SKM-1 (cell line): Measurements from ENCODE around the gene ATP2A2.

Source experiments
- DNase-seq: peaks from one replicate; lab custom pipeline; 2025; ENCODE audit not compliant: unreplicated experiment; lab: John Stamatoyannopoulos, UW

Gene ATP2A2

DNA sequence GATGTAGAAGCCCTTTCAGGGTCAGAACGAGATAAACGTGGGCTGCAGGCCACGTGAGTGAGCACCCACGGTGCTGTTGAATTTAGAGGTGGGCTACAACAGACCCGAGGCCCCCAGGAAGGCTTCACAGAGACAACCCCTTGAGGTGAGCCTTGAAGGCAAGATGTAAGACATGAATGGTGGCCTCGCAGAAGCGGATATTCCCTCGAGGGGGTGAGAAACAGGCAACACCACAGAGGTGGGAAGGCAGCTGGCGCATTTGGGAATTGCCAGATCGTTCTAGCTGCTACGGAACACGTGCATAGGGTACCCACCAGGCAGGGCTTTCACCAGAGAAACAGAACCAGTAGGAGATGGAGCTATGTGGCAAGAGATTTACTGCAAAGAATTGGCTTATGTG is 22.6 kb upstream of the ATP2A2 start:
- no peak for DNase-seq

DNA sequence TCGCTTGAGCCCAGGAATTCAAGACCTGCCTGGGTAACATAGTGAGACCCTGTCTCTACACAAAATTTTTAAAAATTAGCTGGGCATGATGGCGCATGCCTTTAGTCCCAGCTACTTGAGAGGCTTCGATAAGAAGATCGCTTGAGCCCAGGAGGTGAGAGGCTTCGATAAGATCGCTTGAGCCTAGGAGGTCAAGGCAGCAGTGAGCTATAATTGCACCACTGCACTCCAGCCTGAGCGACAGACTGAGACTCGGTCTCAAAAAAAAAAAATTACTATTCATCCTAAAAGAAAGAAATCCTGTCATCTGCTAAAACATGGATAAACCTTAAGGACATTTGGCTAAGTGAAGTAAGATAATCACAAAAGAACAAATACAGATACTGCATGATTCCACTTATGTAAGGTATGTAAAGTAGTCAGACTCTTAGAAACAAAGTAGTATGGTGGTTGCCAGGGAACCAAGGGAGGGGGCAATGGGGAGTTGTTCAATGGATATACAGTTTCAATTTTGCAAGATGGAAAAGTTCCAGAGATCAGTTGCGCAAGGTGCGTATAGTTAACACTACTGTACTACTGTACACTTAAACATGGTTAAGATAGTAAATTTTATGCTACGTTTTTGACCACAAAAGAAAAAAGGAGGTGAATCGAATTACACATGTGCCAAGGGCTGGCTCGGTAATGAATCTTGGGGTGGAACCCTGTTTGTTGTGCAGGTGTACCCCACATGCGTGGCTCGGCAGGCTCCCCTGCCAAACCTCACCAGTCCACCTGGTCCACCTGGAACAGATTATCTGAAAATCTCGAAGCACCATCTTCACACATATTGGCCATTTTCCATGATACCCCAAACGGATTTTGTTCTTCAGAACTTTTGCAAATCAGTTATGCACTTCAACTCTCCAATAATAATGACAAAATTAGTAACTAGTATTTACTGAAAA is 18.3 kb upstream of the ATP2A2 start:
- no peak for DNase-seq

DNA sequence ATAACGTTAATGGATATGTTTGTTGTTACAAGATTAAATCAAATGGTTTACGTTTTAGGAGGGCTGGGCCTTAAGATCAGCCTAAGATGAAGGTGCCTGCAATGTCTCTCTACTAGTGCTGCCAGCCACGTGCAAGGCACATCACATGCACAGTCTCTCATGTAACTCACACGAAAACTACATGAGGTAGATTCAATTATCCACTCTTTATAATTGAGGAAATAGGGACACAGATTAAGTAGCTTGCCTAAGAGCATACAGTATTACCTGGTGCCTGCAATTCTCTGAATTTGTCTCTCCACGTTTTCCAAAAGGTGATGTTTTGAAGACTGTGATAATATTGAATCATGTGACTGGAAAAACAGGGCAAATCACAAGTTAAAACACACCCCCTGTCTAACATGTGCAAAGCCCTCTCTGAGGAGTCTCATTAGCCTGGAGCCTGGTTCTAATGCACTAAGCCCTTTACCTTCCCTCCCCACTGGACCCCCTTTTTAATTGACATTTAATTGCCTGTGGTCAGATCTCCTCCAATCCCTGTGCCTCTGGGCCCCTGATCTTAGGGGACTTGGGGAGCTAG is 14.6 kb upstream of the ATP2A2 start:
- DNase-seq: no peak

DNA sequence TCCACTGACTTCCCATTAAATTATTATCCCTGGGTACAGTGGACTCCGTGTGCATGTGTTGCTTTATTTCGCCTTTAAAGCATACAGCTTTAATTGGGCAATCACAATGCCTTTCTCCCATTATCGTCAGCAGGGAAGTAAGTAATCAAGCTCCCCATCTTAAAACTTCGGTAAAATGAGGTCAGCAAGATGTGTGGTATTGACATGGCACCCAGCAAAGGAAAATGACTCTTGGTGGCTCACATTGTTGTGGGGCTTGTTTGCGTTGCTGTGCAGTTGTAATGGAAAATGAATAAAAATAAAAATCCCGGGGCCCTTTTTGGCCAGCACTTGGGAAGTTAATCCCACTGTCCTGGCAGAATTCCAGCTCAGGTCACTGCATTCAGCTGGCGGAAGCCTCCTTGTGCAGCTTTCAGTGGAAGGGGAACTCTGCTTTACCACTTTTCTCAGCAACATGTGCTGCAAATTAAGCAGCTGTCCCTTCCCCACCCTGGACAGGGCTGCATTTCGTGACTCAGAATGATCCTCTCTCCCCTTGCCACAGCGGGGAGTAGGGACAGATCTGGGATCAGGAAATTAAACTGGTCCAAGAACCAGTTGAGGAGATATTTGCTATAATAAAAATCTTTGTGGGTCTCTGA is 13.9 kb upstream of the ATP2A2 start:
- no peak for DNase-seq

DNA sequence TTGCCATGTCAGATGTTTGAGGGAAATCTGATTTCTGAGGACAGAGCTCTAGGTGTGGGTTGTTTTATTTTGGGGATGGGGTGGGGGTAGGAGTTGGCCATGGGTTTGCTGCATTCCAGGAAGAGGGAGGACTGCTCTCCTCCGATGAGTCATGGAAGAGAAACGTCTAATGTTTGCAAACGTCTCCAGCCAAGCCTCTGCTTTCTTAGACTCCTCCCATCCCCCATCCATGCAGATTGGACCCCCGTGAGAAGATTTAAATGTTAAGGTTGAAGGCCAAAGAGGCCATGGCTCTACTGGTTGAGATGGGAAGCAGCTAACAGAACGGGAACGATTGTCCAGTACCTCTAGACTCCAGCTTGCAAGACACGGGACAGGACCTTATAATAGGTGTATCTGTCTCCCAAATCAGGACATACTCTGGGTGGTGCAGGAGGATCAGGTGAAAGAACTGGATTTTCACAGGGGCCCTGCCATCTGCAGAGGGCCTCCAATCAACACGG is 11.4 kb upstream of the ATP2A2 start:
- DNase-seq: no peak

DNA sequence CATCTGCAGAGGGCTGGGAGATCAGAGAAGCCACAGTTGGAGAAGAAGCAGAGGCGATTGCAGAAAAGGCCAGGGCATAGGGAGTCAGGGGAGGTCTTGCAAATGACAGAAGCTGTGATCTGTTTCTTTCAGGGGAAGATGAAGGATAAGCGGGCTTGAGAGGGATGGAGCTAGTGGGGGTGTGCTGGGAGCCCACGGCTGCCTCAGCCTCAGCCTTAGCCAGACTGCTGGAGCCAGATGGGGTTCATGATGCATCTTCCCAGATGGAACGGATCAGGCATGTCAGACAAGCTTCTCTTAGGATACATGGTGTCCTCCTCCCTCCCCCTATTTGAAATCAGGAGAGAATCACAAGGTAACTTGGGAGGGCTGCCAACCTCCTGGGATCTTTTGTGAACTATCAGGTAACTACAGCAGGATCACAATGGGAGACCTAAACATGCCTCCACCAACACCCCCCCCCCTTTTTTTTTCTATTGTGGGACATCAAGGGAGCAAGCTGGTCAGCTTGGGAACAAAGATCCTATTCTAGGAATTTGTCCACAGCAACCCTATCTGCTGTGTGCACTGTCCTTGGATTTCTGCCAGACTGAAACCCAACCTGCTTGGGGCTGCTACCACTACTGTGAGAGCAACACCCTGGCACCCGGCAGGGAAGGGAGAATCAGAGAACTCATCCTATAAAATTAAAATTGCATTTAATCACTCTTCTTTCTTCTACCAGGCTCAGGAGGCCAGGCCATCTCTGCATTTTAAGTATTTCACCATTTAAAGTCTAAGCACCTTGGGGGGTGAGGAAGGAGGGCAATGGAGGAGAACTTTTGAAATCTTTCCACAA is 10.7 kb upstream of the ATP2A2 start:
- DNase-seq: no peak

DNA sequence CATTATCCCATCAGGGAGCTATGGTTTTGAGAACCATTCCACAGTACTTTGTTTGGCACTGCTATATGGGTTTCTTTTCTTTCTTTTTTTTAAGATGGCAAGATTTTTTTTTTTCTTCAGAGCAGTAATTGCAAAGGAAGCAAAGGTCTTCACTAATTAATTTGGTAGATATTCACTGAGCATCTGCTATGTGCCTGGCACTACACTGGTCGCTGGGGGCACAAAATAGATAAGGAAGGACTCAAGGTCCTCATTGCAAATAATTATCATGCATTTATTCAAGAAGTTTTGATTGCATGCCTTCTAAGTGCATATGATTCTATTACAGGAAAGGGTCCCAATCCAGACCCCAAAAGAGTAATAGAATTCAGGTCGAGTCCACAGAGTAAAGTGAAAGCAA is 10.0 kb upstream of the ATP2A2 start:
- no peak for DNase-seq

DNA sequence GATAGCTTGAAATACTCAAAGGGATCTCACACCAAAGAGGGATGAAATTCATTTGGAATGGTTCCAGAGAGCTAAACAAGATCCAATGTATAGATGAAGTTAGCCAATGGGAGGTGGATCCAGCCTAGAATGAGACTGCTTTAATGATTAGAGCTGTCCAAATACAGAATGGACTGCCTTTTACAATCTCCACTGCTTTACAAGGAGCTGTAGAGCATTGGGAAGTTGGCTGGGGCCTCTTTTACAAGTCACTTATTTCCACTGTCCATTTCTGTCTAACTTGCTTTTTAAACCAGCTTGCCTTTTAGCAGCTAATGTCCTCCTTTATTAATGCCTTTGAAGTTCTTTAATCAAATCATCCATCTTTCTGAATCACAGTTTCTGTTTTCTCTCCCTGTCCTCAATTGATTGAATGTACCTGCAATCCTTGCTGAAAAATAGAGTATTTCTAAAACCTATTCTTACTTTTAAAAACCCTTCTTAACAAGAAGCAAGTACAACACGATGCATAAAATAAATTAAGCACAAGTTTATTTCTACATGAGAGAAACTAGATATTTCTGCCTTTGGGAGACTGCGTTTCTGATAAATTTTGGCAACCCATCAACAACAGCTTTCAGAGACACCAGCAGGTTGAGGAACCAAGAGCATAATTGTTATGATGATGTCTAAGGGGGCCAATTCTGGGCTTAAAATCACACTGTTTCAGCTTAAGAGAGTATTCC is 3.4 kb upstream of the ATP2A2 start:
- no peak for DNase-seq

DNA sequence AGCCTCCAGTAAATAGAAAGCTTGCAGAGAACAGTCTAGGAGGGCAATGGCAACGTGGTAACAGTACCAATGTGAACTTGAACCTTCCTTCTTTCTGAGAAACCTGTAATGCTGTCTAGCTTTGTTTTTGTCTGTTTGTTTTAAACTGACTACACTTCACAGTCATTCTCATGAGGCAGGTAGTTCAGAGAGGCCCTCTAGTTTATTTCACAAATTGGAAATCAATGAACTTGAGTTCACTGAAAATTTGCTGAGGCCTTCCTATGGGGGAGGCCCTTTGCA is 2.9 kb upstream of the ATP2A2 start:
- DNase-seq: no peak

DNA sequence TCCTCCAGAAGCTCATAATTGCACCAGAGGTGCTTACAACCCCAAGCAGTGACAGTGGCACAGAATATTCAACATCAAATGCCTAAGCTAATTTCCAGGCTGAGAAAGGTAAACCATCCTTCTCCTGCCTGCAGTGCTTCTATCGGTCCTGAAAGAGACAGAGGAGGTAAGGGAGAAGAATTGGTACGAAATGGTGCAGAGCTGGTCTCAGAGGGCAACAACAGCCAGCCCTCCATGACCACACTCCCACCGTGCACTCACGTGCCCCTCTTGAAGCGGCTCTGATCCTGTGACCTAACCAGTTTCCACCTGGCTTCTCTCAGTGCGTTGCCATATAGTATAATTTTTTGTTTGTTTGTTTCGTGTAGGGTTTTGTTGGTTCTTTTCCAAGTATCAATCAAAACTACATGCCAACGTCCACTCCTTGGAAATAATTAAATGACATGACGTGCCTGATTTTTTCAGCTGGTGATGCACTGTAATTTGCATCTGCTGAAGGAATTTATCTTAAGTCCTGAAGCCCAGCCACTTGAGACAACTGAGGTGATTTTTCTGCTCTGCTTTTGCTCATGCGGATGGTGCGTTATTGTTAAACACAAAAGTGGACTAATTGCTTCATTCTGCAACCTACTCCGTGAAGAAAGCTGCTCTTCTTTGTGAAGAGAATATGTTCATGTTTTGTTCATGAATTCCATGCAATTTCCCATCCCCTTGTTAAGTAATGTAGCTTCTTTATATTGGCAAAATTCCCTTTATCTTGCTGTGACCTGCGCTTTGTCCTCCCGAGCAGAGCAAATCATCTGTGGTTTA is 1.3 kb upstream of the ATP2A2 start:
- DNase-seq: no peak

DNA sequence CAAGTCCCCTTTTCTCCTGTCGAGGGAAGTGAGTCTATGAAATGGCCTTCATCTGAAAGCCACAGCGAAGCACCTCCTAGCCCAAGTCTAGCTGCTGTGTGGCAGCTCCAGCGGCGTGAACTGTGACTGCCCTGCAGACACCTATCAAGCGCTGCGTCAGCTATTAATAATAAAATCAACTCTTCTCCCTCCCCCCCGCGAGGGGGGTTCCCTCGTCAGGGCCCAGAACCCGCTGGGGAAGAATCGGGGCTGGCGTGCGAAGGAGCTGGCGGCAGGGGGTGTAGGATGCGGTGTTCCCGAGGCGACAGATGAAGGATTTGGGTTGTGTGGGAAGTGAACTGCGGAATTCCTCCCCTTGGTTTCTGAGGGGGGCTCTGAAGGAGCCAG is 662 bp upstream of the ATP2A2 start:
- no peak for DNase-seq

DNA sequence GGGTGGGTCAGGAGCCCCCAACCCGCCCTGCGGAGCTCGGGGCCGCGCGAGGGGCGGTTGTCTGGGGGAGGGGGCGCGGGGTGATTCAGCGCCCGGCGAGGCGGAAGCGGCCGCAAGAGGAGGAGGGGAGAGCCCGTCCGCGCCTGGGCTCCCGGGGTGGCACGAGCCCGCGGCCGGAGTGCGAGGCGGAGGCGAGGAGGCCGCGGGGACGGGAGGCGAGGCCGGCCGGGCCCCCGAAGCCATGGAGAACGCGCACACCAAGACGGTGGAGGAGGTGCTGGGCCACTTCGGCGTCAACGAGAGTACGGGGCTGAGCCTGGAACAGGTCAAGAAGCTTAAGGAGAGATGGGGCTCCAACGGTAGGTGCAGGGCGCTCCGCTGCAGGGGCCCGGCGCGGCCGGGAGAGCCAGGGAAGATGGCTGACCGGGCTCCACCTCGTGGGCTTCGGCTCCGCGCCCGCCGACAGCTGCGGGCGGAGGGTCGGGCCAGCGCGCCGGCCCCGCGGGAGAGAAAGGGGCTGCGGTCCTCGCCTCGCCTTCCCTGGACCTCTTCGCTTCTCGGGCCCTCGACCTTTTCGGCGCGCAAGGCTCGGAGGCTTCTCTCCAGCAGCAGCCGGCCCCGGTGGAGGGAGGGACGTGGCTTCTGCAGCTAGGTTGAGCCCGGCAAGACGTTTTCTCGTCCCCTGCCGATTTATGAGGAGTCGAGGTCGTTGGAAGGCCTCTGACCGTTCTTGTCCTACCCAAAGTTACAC is 677 bp downstream of the ATP2A2 start:
- no peak for DNase-seq

DNA sequence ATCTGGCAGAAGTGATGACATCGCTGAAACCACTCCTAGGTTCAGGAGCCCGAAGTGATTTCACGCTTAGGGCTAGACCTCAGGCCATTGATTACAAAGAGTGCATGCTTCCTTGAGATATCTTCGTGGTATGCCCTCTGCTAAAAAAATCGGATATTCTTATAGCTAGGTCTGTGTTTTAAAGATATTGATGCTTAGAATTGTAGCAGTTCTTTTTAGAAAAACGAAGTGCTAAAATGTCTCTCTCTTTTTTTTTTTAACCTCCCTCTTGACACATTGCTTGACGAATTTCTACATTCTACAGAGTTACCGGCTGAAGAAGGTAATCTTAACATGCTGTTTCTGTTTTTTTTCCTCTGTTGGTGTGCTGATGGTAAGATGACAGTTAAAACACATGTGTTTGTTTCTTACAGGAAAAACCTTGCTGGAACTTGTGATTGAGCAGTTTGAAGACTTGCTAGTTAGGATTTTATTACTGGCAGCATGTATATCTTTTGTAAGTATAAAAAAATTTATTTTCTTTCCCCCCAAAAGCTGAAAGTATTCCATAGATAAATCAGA is 1.3 kb downstream of the ATP2A2 start:
- DNase-seq: peak; percentile 2

DNA sequence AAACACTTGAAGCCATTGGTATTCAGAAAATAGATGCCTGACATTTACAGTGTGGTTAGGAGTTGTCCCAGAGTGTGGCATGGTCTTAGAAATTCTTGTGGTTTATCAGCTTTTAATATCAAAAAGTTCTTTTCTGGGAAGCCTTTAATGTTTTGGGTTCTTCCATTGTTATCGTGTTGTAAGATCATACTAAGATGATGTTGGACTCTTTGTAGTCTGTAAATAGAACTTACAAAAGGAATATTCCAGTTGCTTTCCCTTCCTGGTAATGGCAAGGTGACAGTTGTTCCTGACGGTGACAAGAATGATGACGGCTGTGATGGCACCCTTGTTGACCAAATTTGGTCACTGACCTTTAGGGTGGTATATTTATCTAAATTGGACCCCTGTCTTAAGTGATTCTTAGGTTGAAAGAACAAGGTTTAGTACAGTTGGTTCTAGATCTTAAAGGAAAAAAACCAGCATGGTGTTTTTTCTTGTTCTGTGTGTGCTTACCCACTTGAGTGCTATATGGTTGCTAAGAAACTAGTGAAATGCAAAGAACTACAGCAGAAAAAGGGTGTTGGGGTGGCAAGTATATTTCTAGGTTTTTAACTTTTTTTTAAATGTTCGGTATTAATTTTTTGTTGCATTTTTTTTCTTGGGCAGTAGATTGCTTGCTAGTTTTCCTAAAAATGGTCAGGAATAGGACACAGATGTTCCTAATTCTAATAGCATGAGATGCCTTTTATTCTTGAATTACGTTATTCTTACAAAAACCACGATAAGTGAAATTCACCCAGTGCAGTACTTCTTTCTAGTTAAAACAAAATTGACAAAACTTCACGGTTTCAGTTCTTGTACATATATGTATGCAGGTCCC is 2.1 kb downstream of the ATP2A2 start:
- DNase-seq: no peak

DNA sequence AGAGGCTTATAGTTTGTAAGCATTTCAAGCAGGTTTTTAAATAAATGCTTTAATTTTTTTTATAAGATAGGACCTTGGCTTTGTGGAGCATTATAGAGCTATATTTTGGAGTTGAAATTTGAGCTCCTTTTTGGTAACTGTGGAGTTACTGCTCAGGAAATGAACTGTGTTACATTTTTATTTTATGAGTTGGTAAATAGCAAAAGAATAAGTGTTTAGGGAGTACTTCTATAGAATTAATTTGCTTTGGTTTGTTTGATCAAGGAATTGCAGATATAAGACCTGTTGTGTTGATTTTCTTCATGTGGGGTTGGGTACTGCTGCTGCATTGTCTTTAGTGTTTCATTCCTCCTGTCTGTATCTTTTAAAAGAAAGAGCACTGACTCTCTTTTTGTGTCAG is 3.5 kb downstream of the ATP2A2 start:
- DNase-seq: no peak

DNA sequence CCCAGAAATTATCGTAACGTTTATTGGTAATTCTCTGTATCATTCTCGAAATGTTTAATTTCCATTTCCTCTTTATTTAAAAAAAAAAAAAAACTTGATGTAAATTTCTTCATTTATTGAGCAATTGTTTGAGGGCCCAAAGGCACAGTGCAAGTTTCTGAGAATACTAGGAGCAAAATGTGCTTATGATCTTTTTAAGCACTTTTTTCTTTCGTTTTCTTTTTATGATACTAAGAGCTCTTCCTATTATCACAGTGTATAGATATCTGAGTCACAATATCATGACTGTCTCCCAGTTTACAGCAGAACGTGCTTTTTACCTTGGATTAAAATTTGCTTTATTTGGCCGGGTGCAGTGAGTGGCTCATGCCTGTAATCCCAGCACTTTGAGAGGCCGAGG is 5.6 kb downstream of the ATP2A2 start:
- no peak for DNase-seq

DNA sequence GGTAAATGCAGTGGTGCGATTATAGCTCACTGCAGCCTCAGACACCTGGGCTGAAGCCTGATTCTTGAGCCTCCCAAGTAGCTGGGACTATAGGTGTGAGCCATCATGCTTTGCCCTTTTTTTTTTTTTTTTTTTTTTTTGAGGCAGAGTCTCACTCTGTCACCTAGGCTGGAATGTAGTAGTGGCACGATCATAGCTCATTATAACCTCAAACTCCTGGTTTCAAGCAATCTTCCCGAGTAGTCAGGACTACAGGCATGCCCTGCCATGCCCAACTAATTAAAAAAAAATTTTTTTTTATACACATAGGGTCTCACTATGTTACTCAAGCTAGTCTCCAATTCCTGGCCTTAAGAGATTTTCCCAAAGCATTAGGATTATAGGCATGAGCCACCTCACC is 6.9 kb downstream of the ATP2A2 start:
- DNase-seq: no peak
